Subcutaneous abdominal adipose tissue (tissue), 5 donors: ENCODE data around the gene CENPB.

ENCODE experiments used
- H3K27ac ChIP-seq: one replicate; pipeline ENCODE4 v1.7.0; 2013; ENCODE audit warnings: low read depth, mild to moderate bottlenecking, inconsistent platforms, low read length, moderate library complexity
- H3K27me3 ChIP-seq, 5 donors: one replicate each; pipeline ENCODE4 v1.7.0; 2013; ENCODE audit warnings: low read length in 5 of 5, inconsistent platforms in 1 of 5; ENCODE audit not compliant: control insufficient read depth in 5 of 5, insufficient read depth in 4 of 5
- H3K36me3 ChIP-seq, 5 donors: one replicate each; pipeline ENCODE4 v1.7.0; 2013; ENCODE audit warnings: low read length in 5 of 5; ENCODE audit not compliant: control insufficient read depth in 5 of 5, insufficient read depth in 5 of 5
- H3K4me1 ChIP-seq, 5 donors: one replicate each; pipeline ENCODE4 v1.7.0; 2013; ENCODE audit warnings: low read length in 5 of 5, mild to moderate bottlenecking in 3 of 5, moderate library complexity in 1 of 5; ENCODE audit not compliant: control insufficient read depth in 5 of 5, insufficient read depth in 5 of 5
- H3K4me3 ChIP-seq, 5 donors: one replicate each; pipeline ENCODE4 v1.7.0; 2013; ENCODE audit warnings: low read length in 5 of 5, low read depth in 1 of 5
- H3K9ac ChIP-seq, 5 donors: one replicate each; pipeline ENCODE4 v1.7.0; 2013; ENCODE audit warnings: low read length in 5 of 5, mild to moderate bottlenecking in 4 of 5, moderate library complexity in 3 of 5
- H3K9me3 ChIP-seq, 5 donors: one replicate each; pipeline ENCODE4 v1.7.0; 2013; ENCODE audit warnings: low read length in 5 of 5; ENCODE audit not compliant: control insufficient read depth in 5 of 5
- donor health status: healthy.
- donor health status: healthy.
- donor health status: healthy.
- donor health status: healthy.
- donor health status: healthy.

Gene CENPB

DNA sequence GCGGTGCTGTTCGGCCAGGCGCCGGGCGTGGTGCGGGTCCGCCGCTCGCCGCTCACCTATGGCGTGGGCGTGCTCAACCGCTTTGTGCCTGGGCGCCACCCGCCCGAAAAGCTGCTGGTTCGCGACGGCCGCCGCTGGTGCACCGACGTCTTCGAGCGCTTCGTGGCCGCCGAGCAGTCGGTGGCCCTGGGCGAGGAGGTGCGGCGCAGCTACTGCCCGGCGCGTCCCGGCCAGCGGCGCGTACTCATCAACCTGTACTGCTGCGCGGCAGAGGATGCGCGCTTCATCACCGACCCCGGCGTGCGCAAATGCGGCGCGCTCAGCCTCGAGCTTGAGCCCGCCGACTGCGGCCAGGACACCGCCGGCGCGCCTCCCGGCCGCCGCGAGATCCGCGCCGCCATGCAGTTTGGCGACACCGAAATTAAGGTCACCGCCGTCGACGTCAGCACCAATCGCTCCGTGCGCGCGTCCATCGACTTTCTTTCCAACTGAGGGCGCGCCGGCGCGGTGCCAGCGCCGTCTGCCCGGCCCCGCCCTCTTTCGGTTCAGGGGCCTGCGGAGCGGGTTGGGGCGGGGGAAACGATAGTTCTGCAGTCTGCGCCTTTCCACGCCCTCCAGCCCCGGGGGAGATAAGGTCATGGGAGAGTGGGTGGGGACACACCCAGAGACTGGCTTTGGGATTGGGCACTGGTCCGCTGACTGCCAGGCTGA is 34.7 kb downstream of the CENPB start:
- Histone ChIP-seq H3K4me1 (peaks cover 3 to 52% (median 35%) of the 10 kb centered on the region in 5 donors), H3K27me3 (peaks cover 0 to 2% (median 0%) of the 10 kb centered on the region in 5 donors), H3K9ac (no peak overlapping the region), H3K27ac (no peak overlapping the region), H3K9me3 (no peaks in the 10 kb centered on the region), H3K36me3 (peaks cover 0 to 72% (median 59%) of the 10 kb centered on the region in 5 donors), H3K4me3 (peak overlapping the region in 2 of 5 donors; percentile 22 to 38)

GRCh38 chr20:3751305-3751674 is 35.2 kb downstream of the CENPB start:
- Histone ChIP-seq H3K4me3 (no peak overlapping the region), H3K36me3 (peaks cover 0 to 76% (median 63%) of the 10 kb centered on the region in 5 donors), H3K27me3 (peaks cover 0 to 3% (median 0%) of the 10 kb centered on the region in 5 donors), H3K4me1 (peaks cover 3 to 46% (median 33%) of the 10 kb centered on the region in 5 donors), H3K27ac (no peak overlapping the region), H3K9me3 (no peaks in the 10 kb centered on the region), H3K9ac (no peak overlapping the region)

GRCh38 chr20:3749689-3750531 is 36.6 kb downstream of the CENPB start:
- Histone ChIP-seq H3K36me3 (peaks cover 0 to 74% (median 66%) of the 10 kb centered on the region in 5 donors), H3K9me3 (no peaks in the 10 kb centered on the region), H3K27me3 (peaks cover 0 to 3% (median 0%) of the 10 kb centered on the region in 5 donors), H3K9ac (no peak overlapping the region), H3K4me3 (no peak overlapping the region), H3K27ac (no peak overlapping the region), H3K4me1 (peaks cover 3 to 37% (median 25%) of the 10 kb centered on the region in 5 donors)

DNA sequence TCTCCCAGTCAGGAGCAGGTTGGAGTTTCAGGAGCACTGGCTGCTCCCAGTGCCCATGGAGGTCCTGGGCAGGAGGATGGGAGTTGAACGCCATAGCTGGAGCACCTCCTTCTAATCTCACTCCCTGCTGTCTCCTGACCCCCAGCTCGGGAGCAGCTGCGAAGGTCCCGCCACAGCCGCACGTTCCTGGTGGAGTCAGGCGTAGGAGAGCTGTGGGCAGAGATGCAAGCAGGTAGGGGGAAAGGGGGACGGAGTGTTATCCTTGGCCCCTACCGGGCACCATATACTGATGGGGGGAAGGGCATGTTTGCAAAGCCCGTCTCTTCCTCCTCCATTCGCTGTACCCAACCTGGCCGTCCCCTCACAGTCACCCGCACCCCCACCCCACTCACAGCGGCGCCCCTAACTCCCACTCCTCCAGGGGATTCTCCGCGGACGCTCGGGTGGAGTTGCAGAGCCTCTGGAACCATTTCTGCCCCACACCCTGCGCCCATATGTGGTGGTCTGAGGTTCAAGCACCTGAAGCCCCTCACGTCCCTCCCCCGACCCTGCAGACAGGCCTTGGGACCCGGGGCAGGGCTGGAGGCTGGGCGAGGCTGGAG is 37.4 kb downstream of the CENPB start:
- Histone ChIP-seq H3K4me1 (peaks cover 3 to 32% (median 17%) of the 10 kb centered on the region in 5 donors), H3K9ac (no peak overlapping the region), H3K4me3 (no peak overlapping the region), H3K9me3 (no peaks in the 10 kb centered on the region), H3K27ac (no peak overlapping the region), H3K27me3 (peaks cover 0 to 3% (median 0%) of the 10 kb centered on the region in 5 donors), H3K36me3 (peaks cover 0 to 80% (median 66%) of the 10 kb centered on the region in 5 donors)

DNA sequence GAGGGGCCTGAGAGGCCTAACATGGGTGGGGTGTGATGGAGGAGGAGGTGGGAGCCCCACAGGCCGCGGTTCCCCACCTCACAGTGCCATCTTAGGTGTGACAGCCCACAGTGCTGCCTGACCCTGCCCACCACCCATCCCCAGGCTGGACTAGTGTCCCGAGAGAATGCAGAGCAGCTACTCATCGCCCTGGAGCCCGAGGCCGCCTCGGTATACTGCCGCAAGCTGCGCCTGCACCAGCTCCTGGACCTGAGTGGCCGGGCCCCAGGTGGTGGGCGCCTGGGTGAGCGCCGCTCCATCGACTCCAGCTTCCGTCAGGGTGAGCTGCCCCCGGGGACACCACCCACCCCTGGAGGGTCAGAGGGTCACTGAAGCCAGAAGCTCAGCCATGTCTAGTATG is 38.5 kb downstream of the CENPB start:
- no peak overlapping the region for H3K27ac ChIP-seq
- H3K9ac ChIP-seq, result no peak overlapping the region
- H3K36me3 ChIP-seq, result peaks cover 0 to 83% (median 71%) of the 10 kb centered on the region in 5 donors
- H3K9me3 ChIP-seq, result no peaks in the 10 kb centered on the region
- H3K4me3 ChIP-seq, result no peak overlapping the region
- H3K4me1 ChIP-seq, result peaks cover 0 to 21% (median 6%) of the 10 kb centered on the region in 5 donors
- peaks cover 0 to 3% (median 0%) of the 10 kb centered on the region in 5 donors for H3K27me3 ChIP-seq

DNA sequence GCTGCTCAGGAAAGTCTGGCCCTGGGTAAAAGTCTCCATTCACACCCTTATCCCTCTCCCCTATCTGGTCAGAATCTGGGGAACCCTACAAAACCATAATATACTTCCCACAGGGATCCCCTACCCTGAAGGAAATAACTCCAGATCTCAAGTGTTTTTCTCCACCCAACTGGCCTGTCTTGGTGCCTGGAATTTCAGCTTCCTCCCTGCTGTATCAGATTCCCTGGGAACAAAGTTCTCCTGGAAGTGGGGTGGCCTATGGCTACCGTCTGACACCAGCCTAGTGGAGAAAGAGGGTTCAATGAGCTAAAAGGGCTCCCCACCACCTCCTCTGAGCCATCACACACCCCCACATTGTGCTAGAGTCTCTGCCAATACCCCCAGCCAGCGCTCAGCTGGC is 39.1 kb downstream of the CENPB start:
- Histone ChIP-seq H3K4me3 (no peak overlapping the region), H3K27ac (no peak overlapping the region), H3K9me3 (no peaks in the 10 kb centered on the region), H3K36me3 (peaks cover 0 to 80% (median 71%) of the 10 kb centered on the region in 5 donors), H3K9ac (no peak overlapping the region), H3K27me3 (peaks cover 0 to 3% (median 0%) of the 10 kb centered on the region in 5 donors), H3K4me1 (peaks cover 0 to 15% (median 4%) of the 10 kb centered on the region in 5 donors)

- H3K4me1 ChIP-seq, result peaks cover 0 to 20% (median 4%) of the 10 kb centered on the region in 5 donors
- H3K4me3 ChIP-seq, result no peak overlapping the region
- H3K27me3 ChIP-seq, result peaks cover 0 to 3% (median 0%) of the 10 kb centered on the region in 5 donors
- peaks cover 0 to 66% (median 60%) of the 10 kb centered on the region in 5 donors for H3K36me3 ChIP-seq
- H3K9me3 ChIP-seq, result no peaks in the 10 kb centered on the region
- no peak overlapping the region for H3K27ac ChIP-seq
- no peak overlapping the region for H3K9ac ChIP-seq
Measured at GRCh38 chr20:3745686-3746173, 40.8 kb downstream of the CENPB start.

DNA sequence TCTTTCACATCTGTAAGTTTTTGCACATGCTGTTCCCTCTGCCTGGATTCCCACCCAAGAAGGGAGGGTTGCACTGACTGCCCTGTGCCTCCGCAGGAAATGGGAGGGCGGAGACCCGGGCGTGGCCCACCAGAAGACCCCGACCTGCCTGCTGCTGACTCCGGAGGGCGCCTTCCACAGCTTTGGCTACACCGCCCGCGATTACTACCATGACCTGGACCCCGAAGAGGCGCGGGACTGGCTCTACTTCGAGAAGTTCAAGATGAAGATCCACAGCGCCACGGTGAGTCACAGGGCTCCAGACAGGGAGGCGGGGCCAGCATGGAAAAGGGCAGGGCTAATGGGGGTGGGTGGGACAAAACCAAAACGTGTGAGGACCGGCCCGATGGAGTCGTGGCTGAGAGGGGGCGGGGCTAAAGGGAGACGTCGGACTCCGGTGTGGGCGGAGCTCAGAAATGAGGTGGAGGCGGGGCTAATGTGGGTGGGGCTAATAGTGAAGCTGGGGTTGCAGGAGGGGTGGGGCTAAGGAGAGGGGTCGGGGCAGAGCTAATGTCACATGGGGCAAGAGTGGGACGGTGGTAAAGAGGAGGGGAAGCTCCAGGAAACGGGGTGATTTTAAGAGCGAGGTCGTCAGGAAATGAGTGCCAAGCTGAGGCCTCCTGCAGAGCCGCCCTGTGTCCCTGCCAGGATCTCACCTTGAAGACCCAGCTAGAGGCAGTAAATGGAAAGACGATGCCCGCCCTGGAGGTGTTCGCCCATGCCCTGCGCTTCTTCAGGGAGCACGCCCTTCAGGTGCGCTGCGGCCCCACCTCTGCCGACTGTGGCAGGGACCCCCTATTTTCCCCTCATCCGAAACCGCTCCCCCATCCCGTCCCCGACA is 41.5 kb downstream of the CENPB start:
- no peak overlapping the region for H3K27ac ChIP-seq
- no peak overlapping the region for H3K4me3 ChIP-seq
- no peaks in the 10 kb centered on the region for H3K9me3 ChIP-seq
- peaks cover 0 to 3% (median 0%) of the 10 kb centered on the region in 5 donors for H3K27me3 ChIP-seq
- peaks cover 0 to 64% (median 58%) of the 10 kb centered on the region in 5 donors for H3K36me3 ChIP-seq
- H3K4me1 ChIP-seq, result peaks cover 0 to 27% (median 7%) of the 10 kb centered on the region in 5 donors
- no peak overlapping the region for H3K9ac ChIP-seq

DNA sequence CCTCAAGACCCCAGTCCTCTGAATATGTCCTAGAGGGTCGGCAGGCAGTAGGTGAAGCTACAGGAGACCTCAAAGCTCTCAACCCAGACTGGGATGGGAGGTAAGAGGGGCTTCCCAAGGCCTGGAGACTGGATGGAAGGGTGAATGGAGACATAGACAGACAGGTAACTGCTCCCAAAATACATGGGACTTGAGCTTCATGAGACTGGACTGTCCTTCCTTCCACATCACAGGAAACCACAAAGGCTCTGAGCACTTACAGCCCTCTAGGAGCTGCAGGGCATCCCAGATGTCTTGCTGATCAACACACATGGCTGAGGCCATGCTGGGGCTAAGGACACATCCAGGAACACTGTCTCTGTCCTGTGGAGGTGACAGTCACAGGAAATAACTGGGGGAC is 42.5 kb downstream of the CENPB start:
- Histone ChIP-seq H3K4me1 (peaks cover 0 to 37% (median 17%) of the 10 kb centered on the region in 5 donors), H3K4me3 (no peak overlapping the region), H3K27ac (no peak overlapping the region), H3K27me3 (peaks cover 0 to 3% (median 0%) of the 10 kb centered on the region in 5 donors), H3K9me3 (no peaks in the 10 kb centered on the region), H3K9ac (no peak overlapping the region), H3K36me3 (peaks cover 0 to 57% (median 55%) of the 10 kb centered on the region in 5 donors)
